CD4-positive, alpha-beta T cell (primary cell): ENCODE measurements around the gene KIF26A. TPM values are rescaled to one million over a fixed set of nuclear protein-coding genes. Genes with fewer than 3 reads are reported as not detected.
A peak's percentile ranks its signal among the peaks of the same experiment; 100 is the strongest.

Experiments
- ATAC-seq: fragments of 200-7000 bp; cut with Tn5 transposase; one replicate; pipeline ENCODE4 v1.10.0; 2022; ENCODE audit warnings: mild to moderate bottlenecking; ENCODE audit not compliant: poor library complexity
- CTCF ChIA-PET: fragments of 350-600 bp; sonication (Branson Sonifier 250); formaldehyde crosslinking; loops from one replicate; lab custom pipeline; 2021; ENCODE audit warnings: antibody characterized with exemption, inconsistent platforms; lab: Charles Lee
- POLR2A ChIA-PET: fragments of 350-600 bp; sonication (Branson Sonifier 250); formaldehyde crosslinking; loops from one replicate; lab custom pipeline; 2021; ENCODE audit warnings: antibody characterized with exemption, inconsistent platforms; lab: Charles Lee
- DNase-seq, 14 experiments: peaks; one replicate each; pipeline ENCODE4 v3.0.0-alpha.2; 2013 to 2020; ENCODE audit warnings: mixed read lengths in 2 of 14
- H3K27ac ChIP-seq, 2 donors: one replicate each; pipeline versions ENCODE4 v1.5.1 to v1.7.0; 2013; ENCODE audit warnings: low read length in 2 of 2, low read depth in 1 of 2, mild to moderate bottlenecking in 1 of 2
- H3K27me3 ChIP-seq, 2 experiments: 1 replicate in 1 of 2; 2 replicates in 1 of 2; pipeline versions ENCODE4 v1.6.1 to v1.7.0; 2013; ENCODE audit warnings: low read length in 2 of 2, control low read depth in 1 of 2, mild to moderate bottlenecking in 1 of 2, moderate library complexity in 1 of 2; ENCODE audit not compliant: insufficient read depth in 2 of 2, control insufficient read depth in 1 of 2
- H3K36me3 ChIP-seq: one replicate; pipeline ENCODE4 v1.6.1; 2013; ENCODE audit warnings: low read length, control low read depth; ENCODE audit not compliant: insufficient read depth
- H3K4me1 ChIP-seq: one replicate; pipeline ENCODE4 v1.6.1; 2013; ENCODE audit warnings: low read length, control low read depth; ENCODE audit not compliant: insufficient read depth
- H3K4me3 ChIP-seq: one replicate; pipeline ENCODE4 v1.5.1; 2013; ENCODE audit warnings: mild to moderate bottlenecking, low read length, moderate library complexity
- H3K9me3 ChIP-seq, 2 experiments: 1 replicate in 1 of 2; 2 replicates in 1 of 2; pipeline versions ENCODE4 v1.6.1 to v1.7.0; 2013; ENCODE audit warnings: low read length in 2 of 2, mild to moderate bottlenecking in 2 of 2, control low read depth in 1 of 2, moderate library complexity in 1 of 2; ENCODE audit not compliant: control insufficient read depth in 1 of 2, insufficient read depth in 1 of 2
- H3K27ac Mint-ChIP-seq: one replicate; pipeline ENCODE4 v1.8.0; 2020; ENCODE audit warnings: mixed read lengths
- H3K27me3 Mint-ChIP-seq: one replicate; pipeline ENCODE4 v1.8.0; 2021; ENCODE audit warnings: mixed read lengths
- H3K36me3 Mint-ChIP-seq: one replicate; pipeline ENCODE4 v1.8.0; 2021; ENCODE audit warnings: low read depth, mixed read lengths
- H3K4me1 Mint-ChIP-seq: one replicate; pipeline ENCODE4 v1.8.0; 2021; ENCODE audit warnings: low read depth, mixed read lengths
- H3K4me3 Mint-ChIP-seq: one replicate; pipeline ENCODE4 v1.8.0; 2020; ENCODE audit warnings: mild to moderate bottlenecking, mixed read lengths
- H3K9me3 Mint-ChIP-seq: one replicate; pipeline ENCODE4 v1.8.0; 2020; ENCODE audit warnings: mixed read lengths
- CTCF ChIP-seq: fragments of 200-600 bp; IDR thresholded peaks from one replicate; pipeline ENCODE4 v1.8.0; 2022; ENCODE audit warnings: antibody characterized with exemption, mild to moderate bottlenecking
- intact Hi-C, 2 experiments: fragments of 100-400 bp; cut with DNase I in 1 of 2; cut with micrococcal nuclease in 1 of 2; formaldehyde crosslinking; loops; one replicate each; pipeline versions ENCODE4 v1.15.1 to v1.9.0; 2023 to 2025; cut with DNase I, micrococcal nuclease
- total RNA-seq, 174 experiments: library from RNA in 2 of 174; stranded (reverse) in 2 of 174; gene quantifications; one replicate each; pipeline ENCODE4 v1.2.3 and lab custom pipeline; 2021 to 2026

KIF26A gene
- total RNA-seq, 2 experiments from 2014 or later, result 0.25 to 0.31 TPM

GRCh38 chr14:104113631-104114420 is 24.6 kb upstream of the KIF26A start:
- no peaks in the 10 kb centered on the region for H3K36me3 Mint-ChIP-seq
- DNase-seq (no peak), ATAC-seq (no peak)
- H3K4me1 Mint-ChIP-seq, result no peaks in the 10 kb centered on the region
- H3K27me3 Mint-ChIP-seq, result peaks cover 21% of the 10 kb centered on the region
- CTCF ChIA-PET, result no interaction called here
- Histone ChIP-seq H3K4me1 (peaks cover 4% of the 10 kb centered on the region), H3K27ac (no peak overlapping the region), H3K9me3 (peaks cover 0 to 12% of the 10 kb centered on the region in 2 experiments), H3K36me3 (no peaks in the 10 kb centered on the region), H3K27me3 (peaks cover 15 to 24% of the 10 kb centered on the region in 2 experiments), H3K4me3 (no peak overlapping the region)
- no peak overlapping the region for H3K27ac Mint-ChIP-seq
- no peaks in the 10 kb centered on the region for H3K9me3 Mint-ChIP-seq
- intact Hi-C loops, result no loop called here
- no peak overlapping the region for H3K4me3 Mint-ChIP-seq
- no peak for TF ChIP-seq CTCF
- POLR2A ChIA-PET, result no interaction called here

DNA sequence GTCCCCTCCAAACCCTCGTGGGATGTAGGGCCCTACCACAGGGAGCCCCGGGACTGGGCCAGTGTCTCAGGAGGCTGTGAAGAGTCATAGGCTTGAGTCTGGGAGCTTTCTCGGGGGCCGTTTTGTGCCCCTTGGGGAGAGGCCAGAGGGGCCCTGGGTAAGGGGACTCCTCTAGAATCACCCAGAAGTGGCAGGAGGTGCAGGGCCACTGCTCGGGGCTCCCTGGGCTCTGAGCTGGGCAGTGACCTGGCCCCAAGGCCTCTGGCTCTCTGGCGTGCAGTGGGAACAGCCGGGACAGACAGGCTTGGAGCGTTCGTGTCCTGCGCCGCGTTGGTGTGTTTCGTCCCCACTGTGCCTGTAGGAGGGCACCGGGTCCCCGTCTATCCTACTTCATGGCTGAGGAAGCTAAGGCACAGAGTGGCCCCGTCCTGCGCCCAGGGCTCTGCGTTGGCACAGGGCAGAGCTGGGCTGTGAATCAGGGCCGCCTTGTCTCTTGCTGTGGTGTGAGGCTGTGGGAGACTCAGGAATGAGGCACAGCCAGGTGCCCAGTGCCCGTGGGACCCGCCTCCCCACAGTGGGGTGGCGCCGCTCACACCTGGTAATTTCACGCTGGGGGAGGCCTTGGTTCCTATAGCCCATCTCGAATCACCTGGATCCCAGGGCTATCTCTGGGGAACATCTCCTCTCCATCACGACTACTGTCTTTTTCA is 23.8 kb upstream of the KIF26A start:
- intact Hi-C loops, result no loop called here
- Mint-ChIP-seq H3K36me3 (no peaks in the 10 kb centered on the region), H3K4me1 (no peaks in the 10 kb centered on the region), H3K27ac (no peak overlapping the region), H3K27me3 (peaks cover 25% of the 10 kb centered on the region), H3K9me3 (no peaks in the 10 kb centered on the region), H3K4me3 (no peak overlapping the region)
- Histone ChIP-seq H3K27me3 (peaks cover 21 to 32% of the 10 kb centered on the region in 2 experiments), H3K4me1 (peaks cover 4% of the 10 kb centered on the region), H3K9me3 (peaks cover 0 to 16% of the 10 kb centered on the region in 2 experiments), H3K27ac (no peak overlapping the region), H3K4me3 (no peak overlapping the region), H3K36me3 (no peaks in the 10 kb centered on the region)
- DNase-seq (peak in 1 of 14 experiments; percentile 4), ATAC-seq (no peak)
- CTCF ChIA-PET, result no interaction called here
- POLR2A ChIA-PET, result no interaction called here
- TF ChIP-seq CTCF, result no peak

DNA sequence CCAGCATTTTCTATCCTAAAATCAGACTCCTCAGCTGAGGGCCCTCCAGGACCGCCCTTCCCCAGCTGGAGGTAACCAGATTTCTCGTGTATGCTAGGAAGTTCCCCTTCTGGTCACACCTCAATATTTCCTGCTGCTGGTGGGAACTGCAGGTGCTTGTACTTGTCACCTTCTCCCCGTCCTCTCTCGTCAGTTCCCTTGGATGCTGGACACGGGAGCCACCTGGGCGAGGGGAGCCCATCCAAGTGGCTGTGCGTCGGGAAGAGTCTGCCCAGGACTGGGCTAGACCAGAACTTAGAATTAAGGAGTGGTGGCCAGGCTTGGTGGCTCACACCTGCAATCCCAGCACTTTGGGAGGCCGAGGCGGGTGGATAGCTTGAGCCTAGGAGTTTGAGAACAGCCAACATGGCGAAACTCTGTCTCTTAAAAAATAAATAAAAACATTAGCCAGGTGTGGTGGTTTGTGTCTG is 23.2 kb upstream of the KIF26A start:
- CTCF ChIA-PET, result no interaction called here
- no peak for TF ChIP-seq CTCF
- Mint-ChIP-seq H3K36me3 (no peaks in the 10 kb centered on the region), H3K27me3 (peaks cover 29% of the 10 kb centered on the region), H3K27ac (no peak overlapping the region), H3K4me1 (no peaks in the 10 kb centered on the region), H3K9me3 (no peaks in the 10 kb centered on the region), H3K4me3 (no peak overlapping the region)
- ATAC-seq (no peak), DNase-seq (no peak)
- Histone ChIP-seq H3K4me1 (peaks cover 4% of the 10 kb centered on the region), H3K36me3 (no peaks in the 10 kb centered on the region), H3K9me3 (peaks cover 0 to 16% of the 10 kb centered on the region in 2 experiments), H3K27ac (no peak overlapping the region), H3K27me3 (peaks cover 25 to 37% of the 10 kb centered on the region in 2 experiments), H3K4me3 (no peak overlapping the region)
- POLR2A ChIA-PET, result no interaction called here
- intact Hi-C loops, result no loop called here
